GM12878 (cell line): ENCODE measurements around the gene KHDC1L. TPM values are rescaled to one million over a fixed set of nuclear protein-coding genes. Genes with fewer than 3 reads are reported as not detected.

Experiments used
- ATAC-seq: fragments of 200-7000 bp; cut with Tn5 transposase; 3 replicates; pipeline ENCODE4 v1.9.1; 2020; ENCODE audit warnings: mild to moderate bottlenecking, moderate library complexity
- BruUV-seq: library from RNA; stranded (reverse); fragments of 400-500 nt; replicated peaks from 2 replicates; lab custom pipeline; 2021; lab: Mats Ljungman, UMichigan
- CTCF ChIA-PET: fragments of 300-600 bp; sonication (Branson Sonifier 250); formaldehyde crosslinking; extraction: SDS; loops from one replicate; lab custom pipeline; 2021; ENCODE audit warnings: inconsistent platforms; lab: Yijun Ruan, JAX
- POLR2A ChIA-PET: fragments of 350-600 bp; formaldehyde crosslinking; extraction: SDS; loops from one replicate; lab custom pipeline; 2021; ENCODE audit warnings: inconsistent platforms; lab: Charles Lee
- RAD21 ChIA-PET: fragments of 300-600 bp; sonication (Branson Sonifier 250); formaldehyde crosslinking; loops from one replicate; lab custom pipeline; 2023; ENCODE audit warnings: antibody characterized with exemption; ENCODE audit not compliant: unreplicated experiment; lab: Charles Lee
- SMC1A ChIA-PET: fragments of 300-600 bp; sonication (Branson Sonifier 250); formaldehyde crosslinking; loops from one replicate; lab custom pipeline; 2023; ENCODE audit not compliant: unreplicated experiment, uncharacterized antibody; lab: Charles Lee
- DNase-seq: peaks from one replicate; pipeline ENCODE4 v3.0.0-alpha.2; 2011; ENCODE audit warnings: low read depth, low spot score
- FAIRE-seq: peaks from 3 replicates; lab custom pipeline; 2011; peaks lifted over from hg19 to GRCh38; lab: Jason Lieb, UNC
- H2AFZ ChIP-seq: 2 replicates; pipeline ENCODE4 v1.6.0; 2011; ENCODE audit warnings: low read depth, low read length, control low read depth; ENCODE audit not compliant: control insufficient read depth
- H3K27ac ChIP-seq: 2 replicates; pipeline ENCODE4 v1.5.1; 2011; ENCODE audit warnings: control low read depth; ENCODE audit not compliant: control insufficient read depth, insufficient read depth
- H3K27me3 ChIP-seq, 2 experiments: replicated peaks in 1 of 2; 2 replicates each; pipeline versions ENCODE4 v1.6.0 to v1.6.1; 2011; ENCODE audit warnings: low read length in 1 of 2; ENCODE audit not compliant: control insufficient read depth in 2 of 2, insufficient read depth in 2 of 2
- H3K36me3 ChIP-seq, 2 experiments: 2 replicates each; pipeline ENCODE4 v1.5.1; 2011; ENCODE audit warnings: low read length in 1 of 2; ENCODE audit not compliant: control insufficient read depth in 2 of 2, insufficient read depth in 2 of 2
- H3K4me1 ChIP-seq: 2 replicates; pipeline ENCODE4 v1.6.1; 2011; ENCODE audit warnings: mild to moderate bottlenecking, low read length, moderate library complexity, mixed read lengths; ENCODE audit not compliant: control insufficient read depth, insufficient read depth
- H3K4me2 ChIP-seq: 2 replicates; pipeline ENCODE4 v1.6.0; 2011; ENCODE audit warnings: control low read depth; ENCODE audit not compliant: control insufficient read depth, insufficient read depth
- H3K4me3 ChIP-seq: fragments of 200-600 bp; sonication (generic); 2 replicates; pipeline ENCODE4 v1.5.1; 2016
- H3K79me2 ChIP-seq: 2 replicates; pipeline ENCODE4 v1.6.0; 2011; ENCODE audit warnings: low read length; ENCODE audit not compliant: control insufficient read depth, insufficient read depth
- H3K9ac ChIP-seq: 2 replicates; pipeline ENCODE4 v1.8.0; 2011; ENCODE audit warnings: low read length, control low read depth, mixed read lengths; ENCODE audit not compliant: control insufficient read depth, insufficient read depth
- H3K9me3 ChIP-seq: replicated peaks from 3 replicates; pipeline ENCODE4 v1.5.1; 2011; ENCODE audit warnings: mild to moderate bottlenecking, low read length; ENCODE audit not compliant: control insufficient read depth, insufficient read depth
- H4K20me1 ChIP-seq: 2 replicates; pipeline ENCODE4 v1.6.0; 2011; ENCODE audit not compliant: control insufficient read depth, insufficient read depth
- BACH1 ChIP-seq: fragments of 450-650 bp; IDR thresholded peaks from 2 replicates; pipeline ENCODE4 v1.6.1; 2017; ENCODE audit warnings: mild to moderate bottlenecking, borderline replicate concordance
- CBFB ChIP-seq: IDR thresholded peaks from 2 replicates; pipeline ENCODE4 v1.6.1; 2016; ENCODE audit warnings: antibody characterized with exemption, low read depth
- EGR1 ChIP-seq, 2 experiments: IDR thresholded peaks; 1 replicate in 1 of 2; 2 replicates in 1 of 2; pipeline ENCODE4 v1.6.1; 2011 to 2012; ENCODE audit warnings: low read depth in 2 of 2, low read length in 2 of 2, borderline replicate concordance in 1 of 2, mild to moderate bottlenecking in 1 of 2, moderate library complexity in 1 of 2
- HDAC6 ChIP-seq: fragments of 200-600 bp; sonication (generic); IDR thresholded peaks from one replicate; pipeline ENCODE4 v1.8.0; 2017; ENCODE audit warnings: antibody characterized with exemption; ENCODE audit not compliant: unreplicated experiment
- IRF4 ChIP-seq: IDR thresholded peaks from 2 replicates; pipeline ENCODE4 v1.6.1; 2011; ENCODE audit warnings: low read depth, low read length
- MEF2B ChIP-seq: fragments of 450-650 bp; IDR thresholded peaks from 2 replicates; pipeline ENCODE4 v1.6.1; 2018; ENCODE audit warnings: mild to moderate bottlenecking, moderate library complexity; ENCODE audit not compliant: partially characterized antibody, poor library complexity, severe bottlenecking
- NR2C1 ChIP-seq: fragments of 450-650 bp; IDR thresholded peaks from 2 replicates; pipeline ENCODE4 v1.6.1; 2017; ENCODE audit warnings: antibody characterized with exemption, mild to moderate bottlenecking, moderate library complexity
- PAX5 ChIP-seq: IDR thresholded peaks from 2 replicates; pipeline ENCODE4 v1.6.1; 2011; ENCODE audit warnings: low read depth, low read length, borderline replicate concordance
- PBX3 ChIP-seq: IDR thresholded peaks from 2 replicates; pipeline ENCODE4 v1.6.1; 2011; ENCODE audit warnings: mild to moderate bottlenecking, low read depth, low read length, moderate library complexity; ENCODE audit not compliant: insufficient replicate concordance
- SUZ12 ChIP-seq: fragments of 200-600 bp; sonication (generic); IDR thresholded peaks from one replicate; pipeline ENCODE4 v1.6.1; 2018; ENCODE audit warnings: antibody characterized with exemption, mild to moderate bottlenecking; ENCODE audit not compliant: unreplicated experiment
- YBX1 ChIP-seq: fragments of 450-650 bp; IDR thresholded peaks from 2 replicates; pipeline ENCODE4 v1.6.1; 2016; ENCODE audit warnings: antibody characterized with exemption
- YY1 ChIP-seq: IDR thresholded peaks from 2 replicates; pipeline ENCODE4 v1.6.1; 2011; ENCODE audit warnings: low read depth, mild to moderate bottlenecking, low read length
- ZNF217 ChIP-seq: fragments of 450-650 bp; IDR thresholded peaks from 2 replicates; pipeline ENCODE4 v1.6.1; 2017; ENCODE audit warnings: antibody characterized with exemption, mild to moderate bottlenecking
- ZNF622 ChIP-seq: fragments of 450-650 bp; IDR thresholded peaks from 2 replicates; pipeline ENCODE4 v1.6.1; 2017; ENCODE audit warnings: mild to moderate bottlenecking, inconsistent platforms
- ZSCAN29 ChIP-seq: fragments of 450-650 bp; IDR thresholded peaks from 2 replicates; pipeline ENCODE4 v1.6.1; 2017; ENCODE audit warnings: mild to moderate bottlenecking, moderate library complexity
- WGBS: methylation state at CpG from one replicate; pipeline ENCODE4 v1.1.6; 2016; ENCODE audit warnings: low lambda C conversion rate; ENCODE audit not compliant: insufficient replicate concordance, insufficient coverage; ENCODE audit errors: missing lambda C conversion rate; 5-methylcytosine and 5-hydroxymethylcytosine counted together
- in situ Hi-C: fragments of 300-500 bp; cut with MboI; formaldehyde crosslinking; loops from 9 replicates; pipeline ENCODE4 v1.14.3; 2018; ENCODE audit warnings: mixed read lengths
- intact Hi-C: fragments of 100-400 bp; cut with micrococcal nuclease; formaldehyde crosslinking; loops from one replicate; pipeline ENCODE4 v1.14.2; 2022; ENCODE audit not compliant: unreplicated experiment
- polyA plus RNA-seq, 11 experiments: library from polyadenylated mRNA; depleted of rRNA in 4 of 11; unstranded in 6 of 11; stranded (reverse) in 5 of 11; fragments of >200 nt; fragmentation: Nextera tagmentation in 4 of 11; fragmentation: Illumina TruSeq in 1 of 11; extraction: Ambion mirVana in 4 of 11; extraction: Trizol in 1 of 11; gene quantifications; 1 replicate in 1 of 11; 2 replicates in 10 of 11; pipeline versions ENCODE4 v1.2.1 to v1.2.3, GENCODE V29; 2011 to 2016; ENCODE audit warnings: inconsistent platforms in 2 of 11, missing spikeins in 2 of 11, low read depth in 1 of 11
- total RNA-seq, 4 experiments: library from RNA; depleted of rRNA in 3 of 4; stranded (reverse); fragments of >200 nt in 3 of 4; fragmentation: Illumina TruSeq in 1 of 4; extraction: Trizol in 1 of 4; gene quantifications; 2 replicates each; pipeline versions ENCODE4 v1.2.1 to v1.2.3, GENCODE V29; 2013 to 2021
- TF ChIP-seq, protein P1 (sequence below): fragments of 450-650 bp; formaldehyde crosslinking; IDR thresholded peaks from 2 replicates; pipeline ENCODE4 v1.4.0; 2020; ENCODE audit warnings: mild to moderate bottlenecking, moderate library complexity
- TF ChIP-seq, protein P2 (sequence below): fragments of 450-650 bp; IDR thresholded peaks from 2 replicates; pipeline ENCODE4 v1.6.1; 2016; ENCODE audit warnings: mild to moderate bottlenecking
- TF ChIP-seq, protein P3 (sequence below): IDR thresholded peaks from 2 replicates; pipeline ENCODE4 v1.6.1; 2011; ENCODE audit warnings: low read depth, low read length, improper control_type of control experiment, borderline replicate concordance

Gene KHDC1L
- total and polyA plus RNA-seq, 10 of the 15 experiments (the other 5 are each of a cell fraction or from before 2014, with no cell fraction given) = 0.12 to 0.37 (median 0.24) TPM; not detected in 4

GRCh38 chr6:73203098-73203497, 22.2 kb downstream of the KHDC1L start (continued):
- TF ChIP-seq, protein P1, sequence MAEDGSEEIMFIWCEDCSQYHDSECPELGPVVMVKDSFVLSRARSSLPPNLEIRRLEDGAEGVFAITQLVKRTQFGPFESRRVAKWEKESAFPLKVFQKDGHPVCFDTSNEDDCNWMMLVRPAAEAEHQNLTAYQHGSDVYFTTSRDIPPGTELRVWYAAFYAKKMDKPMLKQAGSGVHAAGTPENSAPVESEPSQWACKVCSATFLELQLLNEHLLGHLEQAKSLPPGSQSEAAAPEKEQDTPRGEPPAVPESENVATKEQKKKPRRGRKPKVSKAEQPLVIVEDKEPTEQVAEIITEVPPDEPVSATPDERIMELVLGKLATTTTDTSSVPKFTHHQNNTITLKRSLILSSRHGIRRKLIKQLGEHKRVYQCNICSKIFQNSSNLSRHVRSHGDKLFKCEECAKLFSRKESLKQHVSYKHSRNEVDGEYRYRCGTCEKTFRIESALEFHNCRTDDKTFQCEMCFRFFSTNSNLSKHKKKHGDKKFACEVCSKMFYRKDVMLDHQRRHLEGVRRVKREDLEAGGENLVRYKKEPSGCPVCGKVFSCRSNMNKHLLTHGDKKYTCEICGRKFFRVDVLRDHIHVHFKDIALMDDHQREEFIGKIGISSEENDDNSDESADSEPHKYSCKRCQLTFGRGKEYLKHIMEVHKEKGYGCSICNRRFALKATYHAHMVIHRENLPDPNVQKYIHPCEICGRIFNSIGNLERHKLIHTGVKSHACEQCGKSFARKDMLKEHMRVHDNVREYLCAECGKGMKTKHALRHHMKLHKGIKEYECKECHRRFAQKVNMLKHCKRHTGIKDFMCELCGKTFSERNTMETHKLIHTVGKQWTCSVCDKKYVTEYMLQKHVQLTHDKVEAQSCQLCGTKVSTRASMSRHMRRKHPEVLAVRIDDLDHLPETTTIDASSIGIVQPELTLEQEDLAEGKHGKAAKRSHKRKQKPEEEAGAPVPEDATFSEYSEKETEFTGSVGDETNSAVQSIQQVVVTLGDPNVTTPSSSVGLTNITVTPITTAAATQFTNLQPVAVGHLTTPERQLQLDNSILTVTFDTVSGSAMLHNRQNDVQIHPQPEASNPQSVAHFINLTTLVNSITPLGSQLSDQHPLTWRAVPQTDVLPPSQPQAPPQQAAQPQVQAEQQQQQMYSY = no peak
- TF ChIP-seq YBX1 = no peak
- TF ChIP-seq BACH1 = no peak
- no peak for TF ChIP-seq YY1
- TF ChIP-seq ZSCAN29 = no peak
- TF ChIP-seq CBFB = no peak

DNA sequence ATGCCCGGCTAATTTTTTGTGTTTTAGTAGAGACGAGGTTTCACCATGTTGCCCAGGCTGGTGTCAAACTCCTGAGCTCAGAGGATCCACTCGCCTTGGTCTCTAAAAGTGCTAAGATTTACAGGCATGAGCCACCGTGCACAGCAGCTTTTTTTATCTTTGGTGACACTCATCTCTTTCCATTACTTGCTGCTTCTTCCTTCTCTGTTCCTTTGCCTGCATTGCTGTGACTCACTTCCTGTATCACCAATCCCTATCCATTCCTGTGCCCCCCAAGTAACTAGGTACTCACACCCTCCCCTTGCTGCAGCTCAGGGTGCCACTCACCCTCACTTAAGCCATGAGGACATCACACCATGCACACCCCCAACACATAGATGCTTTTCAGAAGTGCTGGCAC, 24.6 kb downstream of the KHDC1L start:
- Histone ChIP-seq H3K27ac (no peak overlapping the region), H3K4me1 (no peaks in the 10 kb centered on the region), H3K36me3 (no peaks in the 10 kb centered on the region), H3K4me2 (no peak overlapping the region), H4K20me1 (no peaks in the 10 kb centered on the region; the same call in 1 of the 2 replicates), H3K4me3 (no peak overlapping the region), H3K27me3 (no peaks in the 10 kb centered on the region), H3K79me2 (no peaks in the 10 kb centered on the region), H3K9me3 (no peaks in the 10 kb centered on the region), H3K9ac (no peak overlapping the region), H2AFZ (no peak overlapping the region)
- RAD21 ChIA-PET = no interaction called here
- 42% methylated on average over 4 of the region's 4 CpGs for WGBS
- BruUV-seq = no TSS peak
- in situ Hi-C loops (no loop called here), intact Hi-C loops (no loop called here)
- CTCF ChIA-PET = interaction anchor here (0.9 kb wide), 1 partner anchor 789 kb away, joined by 3 read pairs; no protein-coding TSS in a partner anchor
- no peak for FAIRE-seq
- SMC1A ChIA-PET = no interaction called here
- no peak for ATAC-seq
- POLR2A ChIA-PET = no interaction called here
- DNase-seq = no peak
- TF ChIP-seq, protein P2, sequence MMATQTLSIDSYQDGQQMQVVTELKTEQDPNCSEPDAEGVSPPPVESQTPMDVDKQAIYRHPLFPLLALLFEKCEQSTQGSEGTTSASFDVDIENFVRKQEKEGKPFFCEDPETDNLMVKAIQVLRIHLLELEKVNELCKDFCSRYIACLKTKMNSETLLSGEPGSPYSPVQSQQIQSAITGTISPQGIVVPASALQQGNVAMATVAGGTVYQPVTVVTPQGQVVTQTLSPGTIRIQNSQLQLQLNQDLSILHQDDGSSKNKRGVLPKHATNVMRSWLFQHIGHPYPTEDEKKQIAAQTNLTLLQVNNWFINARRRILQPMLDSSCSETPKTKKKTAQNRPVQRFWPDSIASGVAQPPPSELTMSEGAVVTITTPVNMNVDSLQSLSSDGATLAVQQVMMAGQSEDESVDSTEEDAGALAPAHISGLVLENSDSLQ = no peak
- TF ChIP-seq BACH1 = no peak
- no peak for TF ChIP-seq NR2C1
- TF ChIP-seq ZNF622 = no peak
- no peak for TF ChIP-seq SUZ12
- TF ChIP-seq ZNF217 = no peak
- TF ChIP-seq, protein P3, sequence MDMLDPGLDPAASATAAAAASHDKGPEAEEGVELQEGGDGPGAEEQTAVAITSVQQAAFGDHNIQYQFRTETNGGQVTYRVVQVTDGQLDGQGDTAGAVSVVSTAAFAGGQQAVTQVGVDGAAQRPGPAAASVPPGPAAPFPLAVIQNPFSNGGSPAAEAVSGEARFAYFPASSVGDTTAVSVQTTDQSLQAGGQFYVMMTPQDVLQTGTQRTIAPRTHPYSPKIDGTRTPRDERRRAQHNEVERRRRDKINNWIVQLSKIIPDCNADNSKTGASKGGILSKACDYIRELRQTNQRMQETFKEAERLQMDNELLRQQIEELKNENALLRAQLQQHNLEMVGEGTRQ = no peak
- TF ChIP-seq YY1 = no peak
- no peak for TF ChIP-seq EGR1 (IDR thresholded peaks at IDR 0.05; ENCODE audit: borderline replicate concordance in 1 of 2, low read depth in 2 of 2, low read length in 2 of 2)
- no peak for TF ChIP-seq MEF2B
- TF ChIP-seq IRF4 = no peak
- no peak for TF ChIP-seq PAX5
- no peak for TF ChIP-seq HDAC6
- no peak for TF ChIP-seq PBX3
